Fibroblast of villous mesenchyme (primary cell): ENCODE results near the gene NELFA. TPM values are rescaled to one million over a fixed set of nuclear protein-coding genes. Genes with fewer than 3 reads are reported as not detected.

ENCODE experiments used
- DNase-seq: peaks from one replicate; pipeline ENCODE4 v3.0.0-alpha.2; 2010; ENCODE audit warnings: low read depth
- H3K4me3 ChIP-seq: 2 replicates; pipeline ENCODE4 v1.5.1; 2011; ENCODE audit warnings: low read depth, mild to moderate bottlenecking, low read length
- small RNA-seq: library from RNA; depleted of rRNA; stranded (forward); fragments of <200 nt; gene quantifications from one replicate; pipeline ENCODE3, GENCODE V24; 2012
- total RNA-seq: library from RNA; depleted of rRNA; stranded (reverse); fragments of >200 nt; gene quantifications from 2 replicates; pipeline ENCODE4 v1.2.3, GENCODE V29; 2012
- TF ChIP-seq, protein P1 (sequence below): IDR thresholded peaks from 2 replicates; pipeline ENCODE4 v1.5.1; 2012; ENCODE audit warnings: low read depth, mild to moderate bottlenecking, low read length; ENCODE audit not compliant: insufficient read depth

The NELFA gene
- total RNA-seq, 1 donor, result 18.1 TPM

DNA sequence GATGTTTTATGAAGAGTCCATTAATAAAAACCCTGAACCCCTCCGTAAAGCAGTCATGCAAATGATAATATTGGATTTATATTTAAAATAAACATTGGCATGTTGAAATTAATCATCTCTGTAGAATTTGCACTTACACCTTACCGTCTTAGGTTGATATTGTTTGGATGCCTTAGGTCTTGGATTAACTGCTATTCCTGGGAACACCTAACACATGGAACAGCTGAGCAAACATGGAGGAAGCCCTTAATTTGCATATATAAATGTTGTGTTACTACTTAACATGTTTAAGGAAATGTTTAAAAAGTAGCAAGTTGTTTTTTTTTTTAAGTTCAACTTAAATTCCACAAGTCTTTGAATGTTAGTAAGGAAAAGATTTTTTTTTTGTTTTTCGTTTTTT lies 75.1 kb downstream of the NELFA start:
- H3K4me3 ChIP-seq, result no peak overlapping the region
- DNase-seq, result no peak
- TF ChIP-seq, protein P1, sequence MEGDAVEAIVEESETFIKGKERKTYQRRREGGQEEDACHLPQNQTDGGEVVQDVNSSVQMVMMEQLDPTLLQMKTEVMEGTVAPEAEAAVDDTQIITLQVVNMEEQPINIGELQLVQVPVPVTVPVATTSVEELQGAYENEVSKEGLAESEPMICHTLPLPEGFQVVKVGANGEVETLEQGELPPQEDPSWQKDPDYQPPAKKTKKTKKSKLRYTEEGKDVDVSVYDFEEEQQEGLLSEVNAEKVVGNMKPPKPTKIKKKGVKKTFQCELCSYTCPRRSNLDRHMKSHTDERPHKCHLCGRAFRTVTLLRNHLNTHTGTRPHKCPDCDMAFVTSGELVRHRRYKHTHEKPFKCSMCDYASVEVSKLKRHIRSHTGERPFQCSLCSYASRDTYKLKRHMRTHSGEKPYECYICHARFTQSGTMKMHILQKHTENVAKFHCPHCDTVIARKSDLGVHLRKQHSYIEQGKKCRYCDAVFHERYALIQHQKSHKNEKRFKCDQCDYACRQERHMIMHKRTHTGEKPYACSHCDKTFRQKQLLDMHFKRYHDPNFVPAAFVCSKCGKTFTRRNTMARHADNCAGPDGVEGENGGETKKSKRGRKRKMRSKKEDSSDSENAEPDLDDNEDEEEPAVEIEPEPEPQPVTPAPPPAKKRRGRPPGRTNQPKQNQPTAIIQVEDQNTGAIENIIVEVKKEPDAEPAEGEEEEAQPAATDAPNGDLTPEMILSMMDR, result no peak

DNA sequence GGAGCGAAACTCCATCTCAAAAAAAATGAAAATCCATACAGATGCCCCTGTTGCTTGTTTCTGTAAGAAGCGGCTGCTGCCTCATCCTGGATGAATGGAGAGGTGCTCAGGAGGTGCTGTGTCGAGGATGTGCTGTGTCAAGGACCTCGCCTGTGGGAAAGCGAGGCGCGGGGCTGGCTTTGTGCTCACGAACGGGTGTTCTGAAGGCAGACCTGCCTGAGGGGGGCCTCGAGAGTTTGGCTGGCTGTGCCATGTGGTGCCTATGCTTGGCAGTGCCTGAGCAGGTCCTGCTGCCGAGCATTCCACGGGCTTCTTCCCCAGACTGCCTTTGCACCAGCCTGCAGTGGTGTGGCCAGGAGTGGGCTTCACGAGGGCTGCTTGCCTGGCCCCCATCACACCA lies 76.0 kb downstream of the NELFA start:
- TF ChIP-seq, protein P1, result no peak
- H3K4me3 ChIP-seq, result no peak overlapping the region
- DNase-seq, result no peak

Small RNA genes lying within 50 kb of the gene (small RNA-seq; reads per million reads assigned to genes)
- gene SCARNA22, result 6,242 reads per million, percentile 100 among the genes with 10 or more reads in this experiment

Other genes with a start within 250 kb of the NELFA start
- 0.32 and 0.86 TPM in 2 replicates for gene FGFR3, start 215.7 kb downstream of the NELFA start, total RNA-seq
- gene LETM1, start 152.8 kb downstream of the NELFA start, total RNA-seq, result 80.2 and 91.5 TPM in 2 replicates
- gene NSD2, start 137.6 kb downstream of the NELFA start, total RNA-seq, result 61.5 and 67.8 TPM in 2 replicates
- under 0.01 TPM in 2 replicates for gene NAT8L, start 50.4 kb upstream of the NELFA start, total RNA-seq
- 8.7 and 9.1 TPM in 2 replicates for gene HAUS3, start 233.1 kb upstream of the NELFA start, total RNA-seq
- gene POLN, start 233.1 kb upstream of the NELFA start, total RNA-seq, result 1.6 and 4.7 TPM in 2 replicates